Mucosa of rectum (tissue), 2 donors: ENCODE results near the gene BTBD1.

Experiments
- H3K27ac ChIP-seq, 2 donors: one replicate each; pipeline ENCODE4 v1.7.0; 2013; ENCODE audit warnings: inconsistent platforms in 2 of 2, low read depth in 2 of 2, low read length in 2 of 2
- H3K27me3 ChIP-seq, 2 donors: one replicate each; pipeline ENCODE4 v1.7.0; 2013; ENCODE audit warnings: low read length in 2 of 2; ENCODE audit not compliant: control insufficient read depth in 2 of 2, insufficient read depth in 2 of 2
- H3K36me3 ChIP-seq, 2 donors: one replicate each; pipeline ENCODE4 v1.7.0; 2013; ENCODE audit warnings: low read length in 2 of 2; ENCODE audit not compliant: control insufficient read depth in 2 of 2, insufficient read depth in 2 of 2
- H3K4me1 ChIP-seq, 2 donors: one replicate each; pipeline ENCODE4 v1.7.0; 2013; ENCODE audit warnings: low read length in 2 of 2, mild to moderate bottlenecking in 1 of 2; ENCODE audit not compliant: control insufficient read depth in 2 of 2, insufficient read depth in 2 of 2
- H3K4me3 ChIP-seq, 2 donors: one replicate each; pipeline ENCODE4 v1.7.0; 2013; ENCODE audit warnings: low read length in 2 of 2
- H3K9ac ChIP-seq, 2 donors: one replicate each; pipeline ENCODE4 v1.7.0; 2013; ENCODE audit warnings: low read length in 2 of 2, low read depth in 1 of 2, mild to moderate bottlenecking in 1 of 2
- H3K9me3 ChIP-seq, 2 donors: one replicate each; pipeline ENCODE4 v1.7.0; 2013; ENCODE audit warnings: low read length in 2 of 2; ENCODE audit not compliant: control insufficient read depth in 2 of 2
- donor health status: healthy.
- donor health status: Normal muscosa, but diverticular disease.

The BTBD1 gene

GRCh38 chr15:83109532-83109931 is 42.5 kb upstream of the BTBD1 start:
- H3K4me1 ChIP-seq = peaks cover 2 to 5% of the 10 kb centered on the region in 2 donors
- H3K27me3 ChIP-seq = peaks cover 13 to 21% of the 10 kb centered on the region in 2 donors
- no peak overlapping the region for H3K4me3 ChIP-seq
- H3K36me3 ChIP-seq = no peaks in the 10 kb centered on the region
- no peaks in the 10 kb centered on the region for H3K9me3 ChIP-seq
- no peak overlapping the region for H3K27ac ChIP-seq
- H3K9ac ChIP-seq = no peak overlapping the region

- Histone ChIP-seq H3K9ac (peak overlapping the region; percentile 37 to 38), H3K4me3 (peak overlapping the region; percentile 17 to 66), H3K27me3 (peaks cover 13 to 21% of the 10 kb centered on the region in 2 donors), H3K36me3 (no peaks in the 10 kb centered on the region), H3K9me3 (no peaks in the 10 kb centered on the region), H3K4me1 (peaks cover 2 to 5% of the 10 kb centered on the region in 2 donors), H3K27ac (peak overlapping the region; percentile 46 to 63)
Observed at GRCh38 chr15:83108266-83109219, 41.5 kb upstream of the BTBD1 start.

- H3K4me1 ChIP-seq = peaks cover 2 to 5% of the 10 kb centered on the region in 2 donors
- no peaks in the 10 kb centered on the region for H3K36me3 ChIP-seq
- H3K4me3 ChIP-seq = peak overlapping the region; percentile 17 to 66
- peak overlapping the region; percentile 37 to 38 for H3K9ac ChIP-seq
- H3K9me3 ChIP-seq = no peaks in the 10 kb centered on the region
- H3K27me3 ChIP-seq = peaks cover 13 to 21% of the 10 kb centered on the region in 2 donors
- H3K27ac ChIP-seq = peak overlapping the region; percentile 46 to 63
Observed at GRCh38 chr15:83107841-83108181, 40.8 kb upstream of the BTBD1 start.

- Histone ChIP-seq H3K9me3 (no peaks in the 10 kb centered on the region), H3K9ac (peak within 1 kb of the TSS; percentile 37 to 38), H3K4me1 (peaks cover 2 to 5% of the 10 kb centered on the region in 2 donors), H3K27me3 (peaks cover 13 to 21% of the 10 kb centered on the region in 2 donors), H3K27ac (peak within 1 kb of the TSS; percentile 46 to 63), H3K36me3 (no peaks in the 10 kb centered on the region), H3K4me3 (peak within 1 kb of the TSS; percentile 37 to 66)
Observed at GRCh38 chr15:83106994-83107840, 40.2 kb upstream of the BTBD1 start, which contains the start of gene TM6SF1. Gene TM6SF1 (plus strand): TSS chr15:83107645. CDS start chr15:83107681, 36 bp downstream.

GRCh38 chr15:83105440-83105839 is 38.4 kb upstream of the BTBD1 start:
- no peak overlapping the region for H3K9ac ChIP-seq
- H3K27ac ChIP-seq = no peak overlapping the region
- H3K36me3 ChIP-seq = no peaks in the 10 kb centered on the region
- H3K27me3 ChIP-seq = peaks cover 13 to 23% of the 10 kb centered on the region in 2 donors
- H3K4me3 ChIP-seq = no peak overlapping the region
- H3K4me1 ChIP-seq = peaks cover 2 to 5% of the 10 kb centered on the region in 2 donors
- H3K9me3 ChIP-seq = no peaks in the 10 kb centered on the region

- Histone ChIP-seq H3K4me3 (no peak overlapping the region), H3K27ac (no peak overlapping the region), H3K9me3 (no peaks in the 10 kb centered on the region), H3K9ac (no peak overlapping the region), H3K4me1 (peaks cover 2 to 5% of the 10 kb centered on the region in 2 donors), H3K36me3 (no peaks in the 10 kb centered on the region), H3K27me3 (peaks cover 11 to 22% of the 10 kb centered on the region in 2 donors)
Observed at GRCh38 chr15:83104141-83104540, 37.1 kb upstream of the BTBD1 start.

- H3K4me3 ChIP-seq = no peak overlapping the region
- H3K9ac ChIP-seq = no peak overlapping the region
- H3K27me3 ChIP-seq = peaks cover 6 to 9% of the 10 kb centered on the region in 2 donors
- no peak overlapping the region for H3K27ac ChIP-seq
- H3K4me1 ChIP-seq = no peaks in the 10 kb centered on the region
- no peaks in the 10 kb centered on the region for H3K9me3 ChIP-seq
- no peaks in the 10 kb centered on the region for H3K36me3 ChIP-seq
Observed at GRCh38 chr15:83102346-83102745, 35.3 kb upstream of the BTBD1 start.

- H3K36me3 ChIP-seq = no peaks in the 10 kb centered on the region
- H3K9ac ChIP-seq = no peak overlapping the region
Observed at GRCh38 chr15:83100097-83100646, 33.1 kb upstream of the BTBD1 start.

GRCh38 chr15:83099290-83099689 is 32.2 kb upstream of the BTBD1 start:
- H3K27ac ChIP-seq = no peak overlapping the region

More at GRCh38 chr15:83100097-83100646, 33.1 kb upstream of the BTBD1 start:
- no peak overlapping the region for H3K4me3 ChIP-seq
- H3K27ac ChIP-seq = no peak overlapping the region
- H3K4me1 ChIP-seq = no peaks in the 10 kb centered on the region
- H3K27me3 ChIP-seq = peaks cover 0 to 2% of the 10 kb centered on the region in 2 donors
- H3K9me3 ChIP-seq = no peaks in the 10 kb centered on the region

More at GRCh38 chr15:83099290-83099689, 32.2 kb upstream of the BTBD1 start:
- H3K9ac ChIP-seq = no peak overlapping the region
- no peaks in the 10 kb centered on the region for H3K9me3 ChIP-seq
- H3K27me3 ChIP-seq = peaks cover 0 to 2% of the 10 kb centered on the region in 2 donors
- H3K4me1 ChIP-seq = no peaks in the 10 kb centered on the region
- no peak overlapping the region for H3K4me3 ChIP-seq
- H3K36me3 ChIP-seq = no peaks in the 10 kb centered on the region
